ENCODE measurements around the gene DUSP1. TPM values are rescaled to one million over a fixed set of nuclear protein-coding genes. Genes with fewer than 3 reads are reported as not detected.
A peak's percentile ranks its signal among the peaks of the same experiment; 100 is the strongest.

DUSP1 gene
- polyA plus RNA-seq, 1 experiment, result 432 TPM

DNA sequence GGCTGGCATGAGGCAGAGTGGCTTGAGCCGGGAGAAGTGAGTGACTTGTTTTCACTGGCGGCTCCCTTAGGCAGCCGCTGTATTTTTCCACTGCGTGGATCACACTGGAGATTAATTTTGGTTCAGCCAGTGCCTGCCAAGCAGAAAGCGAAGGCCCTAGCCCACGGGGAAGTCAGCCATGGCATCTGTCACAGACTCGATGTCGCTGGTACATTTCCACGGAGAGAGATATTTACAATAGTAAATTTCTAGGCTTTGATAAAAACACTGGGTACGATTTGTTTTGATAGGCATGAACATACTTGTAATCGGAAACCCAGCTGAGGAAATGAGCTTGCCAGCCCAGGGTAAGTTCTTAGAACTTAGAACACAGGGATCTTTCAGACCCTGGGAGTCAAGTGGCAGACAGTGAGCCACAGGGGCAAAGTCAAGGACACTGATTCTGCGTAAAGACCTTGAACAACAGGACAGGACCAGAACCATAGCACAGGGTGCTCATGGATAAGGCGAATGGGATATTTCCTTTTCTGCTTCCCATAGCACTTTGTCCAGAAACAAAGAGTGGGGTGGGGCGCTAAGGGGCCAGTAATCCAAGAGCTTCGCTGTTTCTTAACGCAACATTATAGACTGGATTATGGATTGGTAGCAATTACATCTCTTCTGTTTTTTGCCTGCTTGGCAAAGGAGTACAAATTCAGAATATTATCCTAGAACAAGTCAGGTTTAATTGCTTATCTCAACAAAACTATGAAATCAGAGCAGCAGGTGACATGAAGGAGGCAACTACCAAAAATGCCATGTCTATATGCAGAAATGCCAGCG is 4.5 kb downstream of the DUSP1 start:
- TF ChIP-seq, protein P1, sequence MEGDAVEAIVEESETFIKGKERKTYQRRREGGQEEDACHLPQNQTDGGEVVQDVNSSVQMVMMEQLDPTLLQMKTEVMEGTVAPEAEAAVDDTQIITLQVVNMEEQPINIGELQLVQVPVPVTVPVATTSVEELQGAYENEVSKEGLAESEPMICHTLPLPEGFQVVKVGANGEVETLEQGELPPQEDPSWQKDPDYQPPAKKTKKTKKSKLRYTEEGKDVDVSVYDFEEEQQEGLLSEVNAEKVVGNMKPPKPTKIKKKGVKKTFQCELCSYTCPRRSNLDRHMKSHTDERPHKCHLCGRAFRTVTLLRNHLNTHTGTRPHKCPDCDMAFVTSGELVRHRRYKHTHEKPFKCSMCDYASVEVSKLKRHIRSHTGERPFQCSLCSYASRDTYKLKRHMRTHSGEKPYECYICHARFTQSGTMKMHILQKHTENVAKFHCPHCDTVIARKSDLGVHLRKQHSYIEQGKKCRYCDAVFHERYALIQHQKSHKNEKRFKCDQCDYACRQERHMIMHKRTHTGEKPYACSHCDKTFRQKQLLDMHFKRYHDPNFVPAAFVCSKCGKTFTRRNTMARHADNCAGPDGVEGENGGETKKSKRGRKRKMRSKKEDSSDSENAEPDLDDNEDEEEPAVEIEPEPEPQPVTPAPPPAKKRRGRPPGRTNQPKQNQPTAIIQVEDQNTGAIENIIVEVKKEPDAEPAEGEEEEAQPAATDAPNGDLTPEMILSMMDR (IDR thresholded peaks at IDR 0.05; ENCODE audit: insufficient read depth, low read depth, low read length), result no peak
- peaks cover 12% of the 10 kb centered on the region for H3K36me3 ChIP-seq (ENCODE audit: control insufficient read depth, insufficient read depth, low read length)
- H3K4me3 ChIP-seq (ENCODE audit: low read depth, low read length), result peak overlapping the region; percentile 4
- ChIA-PET CTCF (interaction anchor here (0.7 to 11.6 kb wide), 4 partner anchors 35 to 165 kb away, joined by 3 to 92 read pairs (median 4); no protein-coding TSS in a partner anchor), POLR2A (interaction anchor here (0.6 to 1.5 kb wide), 5 partner anchors 26 to 314 kb away, joined by 3 to 10 read pairs (median 6); no protein-coding TSS in a partner anchor)
- peak; percentile 78 for DNase-seq (ENCODE audit: low read depth)
- H3K27me3 ChIP-seq (ENCODE audit: control insufficient read depth, insufficient read depth, low read length), result no peaks in the 10 kb centered on the region

DNA sequence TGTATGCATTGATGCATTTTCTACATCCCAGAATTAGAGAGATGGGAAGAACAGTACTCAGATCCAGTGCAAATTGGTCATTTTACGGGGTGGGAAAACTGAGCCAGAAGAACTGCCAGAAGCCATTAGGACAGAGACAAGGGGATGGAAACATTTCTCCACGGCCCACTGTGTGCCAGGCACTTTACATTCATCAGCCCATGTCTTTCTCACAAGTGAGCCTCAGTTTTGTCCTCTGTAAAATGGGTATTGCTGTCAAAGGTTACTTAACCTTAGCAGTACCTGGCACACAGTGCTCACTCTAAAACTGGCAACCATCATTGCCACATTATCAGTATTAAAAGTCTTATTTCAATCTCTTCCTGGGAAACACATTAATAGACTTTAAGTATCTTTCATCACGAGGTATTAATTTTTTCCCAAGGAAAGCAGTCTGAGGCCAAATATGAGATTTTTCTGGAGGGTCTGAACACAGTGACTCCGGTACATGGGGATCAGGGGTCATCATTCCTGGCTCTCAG is 5.2 kb downstream of the DUSP1 start:
- peaks cover 12% of the 10 kb centered on the region for H3K36me3 ChIP-seq (ENCODE audit: control insufficient read depth, insufficient read depth, low read length)
- TF ChIP-seq, protein P1 (IDR thresholded peaks at IDR 0.05; ENCODE audit: insufficient read depth, low read depth, low read length), result no peak
- ChIA-PET POLR2A (interaction anchor here (0.6 to 1.5 kb wide), 7 partner anchors 25 to 381 kb away, joined by 3 to 18 read pairs (median 6); no protein-coding TSS in a partner anchor), CTCF (interaction anchor here (1.3 to 11.6 kb wide), 6 partner anchors 13 to 166 kb away, joined by 4 to 92 read pairs (median 8); no protein-coding TSS in a partner anchor)
- H3K27me3 ChIP-seq (ENCODE audit: control insufficient read depth, insufficient read depth, low read length), result no peaks in the 10 kb centered on the region
- DNase-seq (ENCODE audit: low read depth), result no peak
- H3K4me3 ChIP-seq (ENCODE audit: low read depth, low read length), result no peak overlapping the region; the same call in 1 of the 2 replicates

DNA sequence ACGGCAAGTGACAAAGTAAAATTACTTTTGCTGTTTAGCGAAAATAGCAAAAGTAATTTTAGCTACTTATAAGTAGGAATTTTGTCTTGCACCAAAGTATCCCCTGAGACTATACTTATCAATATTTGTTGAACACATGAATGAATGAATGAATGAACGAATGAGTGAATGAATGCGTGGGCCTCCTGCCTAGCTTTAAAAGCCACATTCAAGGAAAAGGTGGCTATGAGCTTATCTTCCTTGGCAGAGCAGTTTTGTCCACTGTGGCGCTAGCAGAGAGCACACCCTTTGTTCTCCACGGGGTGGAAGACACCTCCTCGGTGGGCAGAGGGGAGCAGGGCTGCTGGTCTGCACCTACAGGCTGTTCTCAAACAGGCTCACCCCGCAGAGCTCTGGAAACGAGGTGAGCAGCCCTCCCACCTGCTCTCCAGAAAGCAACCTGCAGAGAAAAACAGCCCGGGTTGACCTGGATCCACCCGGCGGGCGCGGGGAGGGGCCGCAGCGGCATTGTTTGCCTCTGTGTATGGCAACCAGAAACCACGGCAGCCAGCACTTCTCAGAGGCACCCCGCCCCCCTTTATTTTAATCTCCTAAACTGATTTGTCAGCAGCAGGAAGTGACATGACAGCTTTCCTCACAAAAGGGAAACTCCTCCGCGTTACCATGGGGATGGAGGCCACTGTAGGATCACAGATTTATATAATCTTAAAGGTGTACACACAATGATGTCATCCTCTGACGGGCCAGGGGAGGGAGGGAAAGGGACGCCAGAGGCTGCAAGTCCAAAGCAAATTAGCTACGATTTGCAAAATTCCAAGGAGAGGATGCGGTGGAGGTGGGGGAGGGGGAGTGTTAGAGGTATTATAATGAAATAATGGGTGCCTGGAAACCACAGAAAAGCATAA is 5.9 kb downstream of the DUSP1 start:
- H3K27me3 ChIP-seq (ENCODE audit: control insufficient read depth, insufficient read depth, low read length), result no peaks in the 10 kb centered on the region
- CTCF ChIA-PET, result interaction anchor here (0.6 to 11.6 kb wide), 7 partner anchors 10 to 684 kb away, joined by 3 to 92 read pairs (median 7); no protein-coding TSS in a partner anchor

DNA sequence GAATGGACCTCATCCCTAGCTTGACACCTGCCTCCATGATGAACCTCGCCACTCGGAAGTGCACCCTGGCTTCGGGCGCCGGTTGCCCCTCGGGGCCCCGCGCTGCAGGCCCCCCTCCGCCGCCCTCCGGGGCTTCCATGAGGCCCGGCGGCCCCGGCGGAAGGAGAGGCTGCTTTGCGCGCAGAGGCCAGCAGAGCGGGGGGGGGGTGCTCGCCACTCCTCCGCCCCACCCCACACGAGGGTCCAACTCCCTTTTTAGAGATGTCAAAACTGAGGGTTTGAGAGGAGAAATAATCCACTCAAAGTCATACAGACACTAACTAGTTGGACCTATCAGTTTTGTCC is 7.9 kb downstream of the DUSP1 start:
- Histone ChIP-seq H3K27me3 (ENCODE audit: control insufficient read depth, insufficient read depth, low read length) (no peaks in the 10 kb centered on the region), H3K4me3 (ENCODE audit: low read depth, low read length) (no peak overlapping the region), H3K36me3 (ENCODE audit: control insufficient read depth, insufficient read depth, low read length) (peaks cover 3% of the 10 kb centered on the region)
- TF ChIP-seq, protein P1 (IDR thresholded peaks at IDR 0.05; ENCODE audit: insufficient read depth, low read depth, low read length), result no peak
- no peak for DNase-seq (ENCODE audit: low read depth)
- CTCF ChIA-PET, result no interaction called here
- POLR2A ChIA-PET, result no interaction called here

More for the DNA sequence above, 5.9 kb downstream of the DUSP1 start:
- TF ChIP-seq, protein P1 (IDR thresholded peaks at IDR 0.05; ENCODE audit: insufficient read depth, low read depth, low read length), result no peak
- DNase-seq (ENCODE audit: low read depth), result peak; percentile 99
- Histone ChIP-seq H3K4me3 (ENCODE audit: low read depth, low read length) (peak overlapping the region; percentile 35), H3K36me3 (ENCODE audit: control insufficient read depth, insufficient read depth, low read length) (peaks cover 12% of the 10 kb centered on the region)
- POLR2A ChIA-PET, result interaction anchor here (0.6 to 1.5 kb wide), 11 partner anchors 25 to 430 kb away, joined by 3 to 18 read pairs (median 4); no protein-coding TSS in a partner anchor
